H1 (cell line): ENCODE data around the gene POLE2. TPM values are rescaled to one million over a fixed set of nuclear protein-coding genes. Genes with fewer than 3 reads are reported as not detected.

Source experiments
- CHD1 ChIP-seq: IDR thresholded peaks from 2 replicates; pipeline ENCODE4 v1.6.1; 2012; ENCODE audit warnings: low read depth, low read length, improper control_type of control experiment
- CHD7 ChIP-seq: fragments of 300-600 bp; sonication (generic); IDR thresholded peaks from 2 replicates; pipeline ENCODE4 v1.7.1; 2012; ENCODE audit warnings: low read length, moderate library complexity, mild to moderate bottlenecking, inconsistent platforms; ENCODE audit not compliant: insufficient replicate concordance
- GTF2F1 ChIP-seq: IDR thresholded peaks from 2 replicates; pipeline ENCODE4 v1.6.1; 2012; ENCODE audit warnings: low read depth, low read length, improper control_type of control experiment, borderline replicate concordance
- polyA plus RNA-seq, 7 experiments: library from polyadenylated mRNA; depleted of rRNA in 3 of 7; stranded (reverse) in 5 of 7; unstranded in 2 of 7; fragments of >200 nt in 5 of 7; fragments of 200-250 nt in 2 of 7; gene quantifications; 1 replicate in 5 of 7; 2 replicates in 1 of 7; 4 replicates in 1 of 7; pipeline versions ENCODE4 v1.2.1 to v1.2.3, GENCODE V29; 2011 to 2013; ENCODE audit warnings: missing spikeins in 2 of 7, mixed read lengths in 2 of 7
- total RNA-seq: library from RNA; stranded (reverse); fragmentation: NEBNext Ultra II Directional; extraction: Animal tissue kit (Norgen Biotek cat#: 25700); gene quantifications from 2 replicates; pipeline ENCODE4 v1.2.1, GENCODE V29; 2021

POLE2 gene
- total and polyA plus RNA-seq, 2 of the 8 experiments (the other 6 are each of a cell fraction or from before 2014, with no cell fraction given) = 31.2 to 41.7 TPM

DNA sequence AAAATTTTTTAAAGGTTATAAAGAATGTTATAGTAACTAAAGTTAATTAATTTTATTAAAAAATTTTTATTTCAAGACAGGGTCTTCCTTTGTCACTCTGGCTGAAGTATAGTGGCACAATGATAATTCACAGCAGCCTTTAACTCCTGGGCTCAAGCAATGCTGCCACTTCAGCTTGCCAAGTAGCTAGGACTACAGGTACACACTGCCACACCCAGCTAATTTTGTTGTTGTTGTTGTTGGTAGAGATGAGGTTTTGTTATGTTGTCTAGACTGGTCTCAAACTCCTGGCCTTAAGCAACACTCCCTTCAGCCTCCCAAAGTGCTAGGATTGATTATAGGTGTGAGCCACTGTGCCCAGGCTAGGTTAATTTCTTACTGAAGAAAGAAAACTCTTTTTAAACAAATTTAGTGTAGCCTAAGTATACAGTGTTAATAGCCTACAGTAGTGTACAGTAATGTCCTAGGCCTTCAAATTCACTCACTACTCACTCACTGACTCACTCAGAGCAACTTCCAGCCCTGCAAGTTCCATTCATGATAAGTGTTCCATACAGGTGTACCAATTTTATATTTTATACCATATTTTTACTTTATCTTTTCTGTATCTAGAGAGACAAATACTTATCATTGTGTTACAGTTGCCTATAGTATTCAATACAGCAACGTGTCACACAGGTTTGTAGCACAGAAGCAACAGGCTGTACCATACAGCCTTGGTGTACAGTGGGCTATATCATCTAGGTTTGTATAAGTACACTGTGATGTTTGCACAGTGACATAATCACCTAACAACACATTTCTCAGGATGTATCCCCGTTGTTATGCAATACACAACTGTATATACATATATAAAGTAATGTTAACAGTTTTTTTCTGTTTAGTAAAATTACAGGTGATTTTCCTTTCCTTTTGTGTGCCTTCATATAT, 28.2 kb downstream of the POLE2 start (continued):
- no peak for TF ChIP-seq CHD7
- TF ChIP-seq CHD1 = no peak
- TF ChIP-seq GTF2F1 = no peak
